Measurements from ENCODE around the gene MRPL58. TPM values are rescaled to one million over a fixed set of nuclear protein-coding genes. Genes with fewer than 3 reads are reported as not detected.

The MRPL58 gene
- total RNA-seq, 1 experiment from 2014 or later = 41.9 TPM

DNA sequence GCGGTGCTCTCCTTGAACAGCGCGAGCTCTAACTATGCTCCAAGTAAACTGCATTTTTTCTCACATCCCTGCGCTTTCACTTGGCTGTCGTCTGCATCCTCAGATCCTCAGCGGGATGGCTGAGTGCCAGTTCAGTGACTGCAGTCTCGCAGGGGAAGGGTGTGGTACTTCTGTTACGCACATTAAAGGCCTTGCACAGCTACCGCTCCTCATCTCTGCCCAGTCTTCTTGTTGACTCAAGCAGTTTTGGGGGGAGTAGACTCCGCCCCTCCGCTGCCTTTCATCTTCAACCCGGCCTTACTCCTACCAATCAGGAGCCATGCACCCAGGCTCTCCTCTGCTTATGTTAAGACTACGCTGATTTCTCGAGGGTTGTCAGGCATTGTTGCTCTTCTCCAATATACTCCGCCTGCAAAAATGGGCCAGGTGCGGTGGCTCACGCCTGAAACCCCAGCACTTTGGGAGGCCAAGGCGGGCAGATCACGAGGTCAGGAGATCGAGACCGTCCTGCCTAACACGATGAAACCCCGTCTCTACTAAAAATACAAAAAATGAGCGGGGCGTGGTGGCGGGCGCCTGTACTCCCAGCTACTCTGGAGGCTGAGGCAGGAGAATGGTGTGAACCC, 24.3 kb downstream of the MRPL58 start:
- ChIA-PET CTCF (interaction anchor here (0.6 to 3.5 kb wide), 10 partner anchors 18 to 1785 kb away, joined by 3 to 38 read pairs (median 4); partner anchors contain the start of genes CDR2L and HID1), POLR2A (interaction anchor here (1.3 kb wide), 1 partner anchor 10 kb away, joined by 3 read pairs; the partner anchor contains the start of gene ATP5PD)
- peaks cover 36% of the 10 kb centered on the region for H3K4me1 Mint-ChIP-seq
- H3K36me3 Mint-ChIP-seq = peaks cover 36% of the 10 kb centered on the region
- H3K9me3 Mint-ChIP-seq = no peaks in the 10 kb centered on the region
- peak overlapping the region; percentile 19 for H3K4me3 Mint-ChIP-seq
- H3K27me3 Mint-ChIP-seq (ENCODE audit: low read depth) = peaks cover 13% of the 10 kb centered on the region
- TF ChIP-seq NFYB (CRISPR knock-in tag; conservative IDR thresholded peaks at IDR 0.05; ENCODE audit: low read depth) (no peak), ATF1 (CRISPR knock-in tag; IDR thresholded peaks at IDR 0.05) (no peak), ZNF263 (CRISPR knock-in tag; IDR thresholded peaks at IDR 0.05; ENCODE audit: low read depth) (no peak), SMAD4 (CRISPR knock-in tag; IDR thresholded peaks at IDR 0.05) (no peak)
- ATAC-seq (0 out of 2 replicates have a peak, but pooled peaks have one; percentile 1), DNase-seq (ENCODE audit: low spot score) (peak; percentile 53)
- H3K27ac Mint-ChIP-seq = peak overlapping the region; percentile 98

DNA sequence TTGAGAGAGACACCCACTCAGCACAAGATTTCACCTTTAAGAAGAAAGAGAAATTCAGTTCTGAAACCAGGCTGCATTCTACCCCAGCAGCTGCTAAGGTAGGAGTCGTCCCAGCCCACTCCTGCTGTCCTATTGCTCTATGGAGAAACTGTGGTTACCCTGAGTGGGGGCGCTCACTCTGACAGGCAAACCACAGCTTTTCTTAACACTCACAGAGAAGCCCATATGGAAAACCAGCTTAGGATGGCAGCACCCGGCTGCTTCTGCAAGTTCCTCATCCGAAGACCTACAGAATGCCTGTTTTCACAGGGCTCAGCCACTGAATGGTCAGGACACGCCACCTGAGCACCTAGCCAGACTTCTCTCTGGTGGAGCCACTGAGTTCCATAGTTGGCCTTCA, 26.8 kb downstream of the MRPL58 start:
- TF ChIP-seq, protein P1, sequence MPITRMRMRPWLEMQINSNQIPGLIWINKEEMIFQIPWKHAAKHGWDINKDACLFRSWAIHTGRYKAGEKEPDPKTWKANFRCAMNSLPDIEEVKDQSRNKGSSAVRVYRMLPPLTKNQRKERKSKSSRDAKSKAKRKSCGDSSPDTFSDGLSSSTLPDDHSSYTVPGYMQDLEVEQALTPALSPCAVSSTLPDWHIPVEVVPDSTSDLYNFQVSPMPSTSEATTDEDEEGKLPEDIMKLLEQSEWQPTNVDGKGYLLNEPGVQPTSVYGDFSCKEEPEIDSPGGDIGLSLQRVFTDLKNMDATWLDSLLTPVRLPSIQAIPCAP (CRISPR knock-in tag; IDR thresholded peaks at IDR 0.05) = no peak
- TF ChIP-seq, protein P2, sequence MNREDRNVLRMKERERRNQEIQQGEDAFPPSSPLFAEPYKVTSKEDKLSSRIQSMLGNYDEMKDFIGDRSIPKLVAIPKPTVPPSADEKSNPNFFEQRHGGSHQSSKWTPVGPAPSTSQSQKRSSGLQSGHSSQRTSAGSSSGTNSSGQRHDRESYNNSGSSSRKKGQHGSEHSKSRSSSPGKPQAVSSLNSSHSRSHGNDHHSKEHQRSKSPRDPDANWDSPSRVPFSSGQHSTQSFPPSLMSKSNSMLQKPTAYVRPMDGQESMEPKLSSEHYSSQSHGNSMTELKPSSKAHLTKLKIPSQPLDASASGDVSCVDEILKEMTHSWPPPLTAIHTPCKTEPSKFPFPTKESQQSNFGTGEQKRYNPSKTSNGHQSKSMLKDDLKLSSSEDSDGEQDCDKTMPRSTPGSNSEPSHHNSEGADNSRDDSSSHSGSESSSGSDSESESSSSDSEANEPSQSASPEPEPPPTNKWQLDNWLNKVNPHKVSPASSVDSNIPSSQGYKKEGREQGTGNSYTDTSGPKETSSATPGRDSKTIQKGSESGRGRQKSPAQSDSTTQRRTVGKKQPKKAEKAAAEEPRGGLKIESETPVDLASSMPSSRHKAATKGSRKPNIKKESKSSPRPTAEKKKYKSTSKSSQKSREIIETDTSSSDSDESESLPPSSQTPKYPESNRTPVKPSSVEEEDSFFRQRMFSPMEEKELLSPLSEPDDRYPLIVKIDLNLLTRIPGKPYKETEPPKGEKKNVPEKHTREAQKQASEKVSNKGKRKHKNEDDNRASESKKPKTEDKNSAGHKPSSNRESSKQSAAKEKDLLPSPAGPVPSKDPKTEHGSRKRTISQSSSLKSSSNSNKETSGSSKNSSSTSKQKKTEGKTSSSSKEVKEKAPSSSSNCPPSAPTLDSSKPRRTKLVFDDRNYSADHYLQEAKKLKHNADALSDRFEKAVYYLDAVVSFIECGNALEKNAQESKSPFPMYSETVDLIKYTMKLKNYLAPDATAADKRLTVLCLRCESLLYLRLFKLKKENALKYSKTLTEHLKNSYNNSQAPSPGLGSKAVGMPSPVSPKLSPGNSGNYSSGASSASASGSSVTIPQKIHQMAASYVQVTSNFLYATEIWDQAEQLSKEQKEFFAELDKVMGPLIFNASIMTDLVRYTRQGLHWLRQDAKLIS (CRISPR knock-in tag; IDR thresholded peaks at IDR 0.05; ENCODE audit: borderline replicate concordance) = no peak
- TF ChIP-seq, protein P3, sequence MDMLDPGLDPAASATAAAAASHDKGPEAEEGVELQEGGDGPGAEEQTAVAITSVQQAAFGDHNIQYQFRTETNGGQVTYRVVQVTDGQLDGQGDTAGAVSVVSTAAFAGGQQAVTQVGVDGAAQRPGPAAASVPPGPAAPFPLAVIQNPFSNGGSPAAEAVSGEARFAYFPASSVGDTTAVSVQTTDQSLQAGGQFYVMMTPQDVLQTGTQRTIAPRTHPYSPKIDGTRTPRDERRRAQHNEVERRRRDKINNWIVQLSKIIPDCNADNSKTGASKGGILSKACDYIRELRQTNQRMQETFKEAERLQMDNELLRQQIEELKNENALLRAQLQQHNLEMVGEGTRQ (CRISPR knock-in tag; IDR thresholded peaks at IDR 0.05) = no peak
- DNase-seq (ENCODE audit: low spot score) (no peak), ATAC-seq (no peak)
- peaks cover 54% of the 10 kb centered on the region for H3K4me1 Mint-ChIP-seq
- H3K9me3 Mint-ChIP-seq = no peaks in the 10 kb centered on the region
- peaks cover 6% of the 10 kb centered on the region; the same call in 1 of the 2 replicates for H3K27me3 Mint-ChIP-seq (ENCODE audit: low read depth)
- H3K4me3 Mint-ChIP-seq = no peak overlapping the region
- CTCF ChIA-PET = interaction anchor here (2.1 kb wide), 1 partner anchor 27 kb away, joined by 4 read pairs; the partner anchor contains the start of gene MRPL58
- peak overlapping the region; percentile 23; the same call in 1 of the 2 replicates for H3K27ac Mint-ChIP-seq
- peaks cover 45% of the 10 kb centered on the region for H3K36me3 Mint-ChIP-seq
- POLR2A ChIA-PET = interaction anchor here (1.1 kb wide), 1 partner anchor 42 kb away, joined by 3 read pairs; no protein-coding TSS in a partner anchor

DNA sequence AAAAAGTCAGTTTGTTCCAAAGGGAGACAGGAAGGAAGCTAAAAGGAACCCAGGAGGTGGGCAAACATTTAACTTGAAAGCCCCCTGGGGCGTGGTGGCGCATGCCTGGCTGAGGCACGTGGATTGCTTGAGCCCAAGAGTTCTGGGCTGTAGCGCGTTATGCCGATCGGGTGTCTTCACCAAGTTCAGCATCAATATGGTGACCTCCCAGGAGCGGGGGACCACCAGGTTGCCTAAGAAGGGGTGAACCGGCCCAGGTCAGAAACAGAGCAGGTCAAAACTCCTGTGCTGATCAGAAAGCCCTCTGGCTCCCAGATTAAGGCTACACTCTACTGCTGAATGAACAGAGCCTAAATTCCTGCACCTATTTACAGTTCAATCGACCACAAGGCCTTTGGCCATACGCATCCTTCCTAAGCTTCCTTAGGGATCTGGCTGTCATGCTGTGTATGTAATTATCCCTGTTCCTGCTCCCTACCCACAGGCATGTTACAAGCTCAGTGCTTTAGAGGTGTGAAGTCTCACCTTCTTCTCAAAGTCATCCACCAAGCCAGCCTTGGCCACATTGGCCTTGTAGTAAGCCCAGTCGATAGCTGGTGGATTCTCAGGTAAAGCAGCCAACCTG, 29.3 kb downstream of the MRPL58 start:
- DNase-seq (ENCODE audit: low spot score) (no peak), ATAC-seq (no peak; the same call in 1 of the 2 replicates)
- peak overlapping the region; percentile 15; the same call in 1 of the 2 replicates for H3K4me3 Mint-ChIP-seq
- peaks cover 45% of the 10 kb centered on the region for H3K36me3 Mint-ChIP-seq
- H3K4me1 Mint-ChIP-seq = peaks cover 48% of the 10 kb centered on the region
- ChIA-PET CTCF (interaction anchor here (0.7 to 3.1 kb wide), 7 partner anchors 30 to 226 kb away, joined by 3 to 10 read pairs (median 3); partner anchors contain the start of gene MRPL58), POLR2A (no interaction called here)
- H3K27me3 Mint-ChIP-seq (ENCODE audit: low read depth) = no peaks in the 10 kb centered on the region
- peak overlapping the region; percentile 93 for H3K27ac Mint-ChIP-seq
- no peaks in the 10 kb centered on the region for H3K9me3 Mint-ChIP-seq
- no peak for TF ChIP-seq ZNF396 (CRISPR knock-in tag; IDR thresholded peaks at IDR 0.05; ENCODE audit: borderline replicate concordance)
- TF ChIP-seq MXD4 (CRISPR knock-in tag; IDR thresholded peaks at IDR 0.05; ENCODE audit: borderline replicate concordance) = no peak
- TF ChIP-seq SOX15 (CRISPR knock-in tag; IDR thresholded peaks at IDR 0.05) = no peak
- TF ChIP-seq, protein P4, sequence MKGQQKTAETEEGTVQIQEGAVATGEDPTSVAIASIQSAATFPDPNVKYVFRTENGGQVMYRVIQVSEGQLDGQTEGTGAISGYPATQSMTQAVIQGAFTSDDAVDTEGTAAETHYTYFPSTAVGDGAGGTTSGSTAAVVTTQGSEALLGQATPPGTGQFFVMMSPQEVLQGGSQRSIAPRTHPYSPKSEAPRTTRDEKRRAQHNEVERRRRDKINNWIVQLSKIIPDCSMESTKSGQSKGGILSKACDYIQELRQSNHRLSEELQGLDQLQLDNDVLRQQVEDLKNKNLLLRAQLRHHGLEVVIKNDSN (CRISPR knock-in tag; IDR thresholded peaks at IDR 0.05) = no peak
- TF ChIP-seq ELF4 (CRISPR knock-in tag; IDR thresholded peaks at IDR 0.05; ENCODE audit: low read depth) = no peak
- TF ChIP-seq ZNF121 (CRISPR knock-in tag; IDR thresholded peaks at IDR 0.05) = no peak
- TF ChIP-seq ZNF263 (CRISPR knock-in tag; IDR thresholded peaks at IDR 0.05; ENCODE audit: low read depth) = no peak
- no peak for TF ChIP-seq RORB (CRISPR knock-in tag; IDR thresholded peaks at IDR 0.05)
- TF ChIP-seq ETV6 (CRISPR knock-in tag; IDR thresholded peaks at IDR 0.05) = no peak
- TF ChIP-seq JUN (CRISPR knock-in tag; IDR thresholded peaks at IDR 0.05) = no peak
- no peak for TF ChIP-seq NFYB (CRISPR knock-in tag; conservative IDR thresholded peaks at IDR 0.05; ENCODE audit: low read depth)
- TF ChIP-seq OVOL2 (CRISPR knock-in tag; IDR thresholded peaks at IDR 0.05; ENCODE audit: borderline replicate concordance) = no peak
- no peak for TF ChIP-seq MYBL2 (CRISPR knock-in tag; IDR thresholded peaks at IDR 0.05)
- TF ChIP-seq, protein P5, sequence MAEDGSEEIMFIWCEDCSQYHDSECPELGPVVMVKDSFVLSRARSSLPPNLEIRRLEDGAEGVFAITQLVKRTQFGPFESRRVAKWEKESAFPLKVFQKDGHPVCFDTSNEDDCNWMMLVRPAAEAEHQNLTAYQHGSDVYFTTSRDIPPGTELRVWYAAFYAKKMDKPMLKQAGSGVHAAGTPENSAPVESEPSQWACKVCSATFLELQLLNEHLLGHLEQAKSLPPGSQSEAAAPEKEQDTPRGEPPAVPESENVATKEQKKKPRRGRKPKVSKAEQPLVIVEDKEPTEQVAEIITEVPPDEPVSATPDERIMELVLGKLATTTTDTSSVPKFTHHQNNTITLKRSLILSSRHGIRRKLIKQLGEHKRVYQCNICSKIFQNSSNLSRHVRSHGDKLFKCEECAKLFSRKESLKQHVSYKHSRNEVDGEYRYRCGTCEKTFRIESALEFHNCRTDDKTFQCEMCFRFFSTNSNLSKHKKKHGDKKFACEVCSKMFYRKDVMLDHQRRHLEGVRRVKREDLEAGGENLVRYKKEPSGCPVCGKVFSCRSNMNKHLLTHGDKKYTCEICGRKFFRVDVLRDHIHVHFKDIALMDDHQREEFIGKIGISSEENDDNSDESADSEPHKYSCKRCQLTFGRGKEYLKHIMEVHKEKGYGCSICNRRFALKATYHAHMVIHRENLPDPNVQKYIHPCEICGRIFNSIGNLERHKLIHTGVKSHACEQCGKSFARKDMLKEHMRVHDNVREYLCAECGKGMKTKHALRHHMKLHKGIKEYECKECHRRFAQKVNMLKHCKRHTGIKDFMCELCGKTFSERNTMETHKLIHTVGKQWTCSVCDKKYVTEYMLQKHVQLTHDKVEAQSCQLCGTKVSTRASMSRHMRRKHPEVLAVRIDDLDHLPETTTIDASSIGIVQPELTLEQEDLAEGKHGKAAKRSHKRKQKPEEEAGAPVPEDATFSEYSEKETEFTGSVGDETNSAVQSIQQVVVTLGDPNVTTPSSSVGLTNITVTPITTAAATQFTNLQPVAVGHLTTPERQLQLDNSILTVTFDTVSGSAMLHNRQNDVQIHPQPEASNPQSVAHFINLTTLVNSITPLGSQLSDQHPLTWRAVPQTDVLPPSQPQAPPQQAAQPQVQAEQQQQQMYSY (CRISPR knock-in tag; IDR thresholded peaks at IDR 0.05) = no peak
- TF ChIP-seq, protein P6, sequence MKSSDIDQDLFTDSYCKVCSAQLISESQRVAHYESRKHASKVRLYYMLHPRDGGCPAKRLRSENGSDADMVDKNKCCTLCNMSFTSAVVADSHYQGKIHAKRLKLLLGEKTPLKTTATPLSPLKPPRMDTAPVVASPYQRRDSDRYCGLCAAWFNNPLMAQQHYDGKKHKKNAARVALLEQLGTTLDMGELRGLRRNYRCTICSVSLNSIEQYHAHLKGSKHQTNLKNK (CRISPR knock-in tag; IDR thresholded peaks at IDR 0.05) = no peak

All from WTC11 (cell line).